GM10248 (cell line): Measurements from ENCODE around the gene NAPA.

Source experiments
- CTCF ChIA-PET: fragments of 300-600 bp; sonication (Branson Sonifier 250); formaldehyde crosslinking; extraction: SDS; loops from one replicate; lab custom pipeline; 2021; ENCODE audit warnings: antibody characterized with exemption; lab: Yijun Ruan, JAX
- POLR2A ChIA-PET: fragments of 350-650 bp; sonication (Branson Sonifier 250); formaldehyde crosslinking; extraction: SDS; loops from one replicate; lab custom pipeline; 2020; ENCODE audit warnings: antibody characterized with exemption; lab: Yijun Ruan, JAX
- DNase-seq: peaks from one replicate; pipeline ENCODE4 v3.0.0; 2012; ENCODE audit errors: extremely low spot score
- TF ChIP-seq, protein P1 (sequence below): IDR thresholded peaks from 2 replicates; pipeline ENCODE4 v1.5.1; 2012; ENCODE audit warnings: mild to moderate bottlenecking, low read depth; ENCODE audit errors: extremely low read depth, missing control alignments, control extremely low read depth

Gene NAPA

GRCh38 chr19:47511128-47511517 is 3.7 kb downstream of the NAPA start:
- TF ChIP-seq, protein P1, sequence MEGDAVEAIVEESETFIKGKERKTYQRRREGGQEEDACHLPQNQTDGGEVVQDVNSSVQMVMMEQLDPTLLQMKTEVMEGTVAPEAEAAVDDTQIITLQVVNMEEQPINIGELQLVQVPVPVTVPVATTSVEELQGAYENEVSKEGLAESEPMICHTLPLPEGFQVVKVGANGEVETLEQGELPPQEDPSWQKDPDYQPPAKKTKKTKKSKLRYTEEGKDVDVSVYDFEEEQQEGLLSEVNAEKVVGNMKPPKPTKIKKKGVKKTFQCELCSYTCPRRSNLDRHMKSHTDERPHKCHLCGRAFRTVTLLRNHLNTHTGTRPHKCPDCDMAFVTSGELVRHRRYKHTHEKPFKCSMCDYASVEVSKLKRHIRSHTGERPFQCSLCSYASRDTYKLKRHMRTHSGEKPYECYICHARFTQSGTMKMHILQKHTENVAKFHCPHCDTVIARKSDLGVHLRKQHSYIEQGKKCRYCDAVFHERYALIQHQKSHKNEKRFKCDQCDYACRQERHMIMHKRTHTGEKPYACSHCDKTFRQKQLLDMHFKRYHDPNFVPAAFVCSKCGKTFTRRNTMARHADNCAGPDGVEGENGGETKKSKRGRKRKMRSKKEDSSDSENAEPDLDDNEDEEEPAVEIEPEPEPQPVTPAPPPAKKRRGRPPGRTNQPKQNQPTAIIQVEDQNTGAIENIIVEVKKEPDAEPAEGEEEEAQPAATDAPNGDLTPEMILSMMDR: no peak
- POLR2A ChIA-PET: interaction anchor here (0.5 to 1.3 kb wide), 4 partner anchors 8 to 491 kb away, joined by 3 to 5 read pairs (median 5); partner anchors contain the start of gene NPAS1
- DNase-seq: no peak
- CTCF ChIA-PET: interaction anchor here (1.3 to 3.2 kb wide), 6 partner anchors 10 to 119 kb away, joined by 3 to 17 read pairs (median 6); partner anchors contain the start of gene KPTN

GRCh38 chr19:47510516-47511127 is 4.2 kb downstream of the NAPA start:
- ChIA-PET CTCF (interaction anchor here (1.3 to 3.2 kb wide), 6 partner anchors 11 to 119 kb away, joined by 3 to 17 read pairs (median 6); partner anchors contain the start of gene KPTN), POLR2A (interaction anchor here (1.1 to 1.3 kb wide), 3 partner anchors 9 to 23 kb away, joined by 3 to 5 read pairs (median 5); no protein-coding TSS in a partner anchor)
- no peak for DNase-seq
- TF ChIP-seq, protein P1: no peak

DNA sequence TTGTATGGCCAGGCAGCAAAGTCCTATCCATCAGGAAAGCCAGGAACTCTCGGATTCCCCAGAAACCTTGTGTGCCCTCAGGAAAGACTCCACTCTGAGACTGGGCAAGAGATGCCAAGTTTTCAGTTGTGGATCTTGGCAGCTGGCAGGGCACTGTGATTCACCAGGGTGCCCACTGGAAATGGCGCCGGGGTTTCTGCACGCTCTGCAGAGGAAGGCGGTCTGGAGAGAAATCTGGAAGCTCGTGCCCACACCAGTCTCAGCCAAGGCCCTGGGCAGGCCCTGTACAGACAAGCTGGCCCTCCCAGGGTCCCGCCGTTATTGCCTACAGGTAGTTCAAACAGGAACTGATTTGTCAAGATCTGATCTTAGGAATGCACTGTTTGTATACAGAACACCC is 4.9 kb downstream of the NAPA start:
- POLR2A ChIA-PET: interaction anchor here (1.1 to 1.3 kb wide), 2 partner anchors 12 to 22 kb away, joined by 5 read pairs; no protein-coding TSS in a partner anchor
- no peak for DNase-seq
- CTCF ChIA-PET: interaction anchor here (1.5 to 3.2 kb wide), 5 partner anchors 13 to 118 kb away, joined by 4 to 17 read pairs (median 6); partner anchors contain the start of gene KPTN
- TF ChIP-seq, protein P1: no peak

DNA sequence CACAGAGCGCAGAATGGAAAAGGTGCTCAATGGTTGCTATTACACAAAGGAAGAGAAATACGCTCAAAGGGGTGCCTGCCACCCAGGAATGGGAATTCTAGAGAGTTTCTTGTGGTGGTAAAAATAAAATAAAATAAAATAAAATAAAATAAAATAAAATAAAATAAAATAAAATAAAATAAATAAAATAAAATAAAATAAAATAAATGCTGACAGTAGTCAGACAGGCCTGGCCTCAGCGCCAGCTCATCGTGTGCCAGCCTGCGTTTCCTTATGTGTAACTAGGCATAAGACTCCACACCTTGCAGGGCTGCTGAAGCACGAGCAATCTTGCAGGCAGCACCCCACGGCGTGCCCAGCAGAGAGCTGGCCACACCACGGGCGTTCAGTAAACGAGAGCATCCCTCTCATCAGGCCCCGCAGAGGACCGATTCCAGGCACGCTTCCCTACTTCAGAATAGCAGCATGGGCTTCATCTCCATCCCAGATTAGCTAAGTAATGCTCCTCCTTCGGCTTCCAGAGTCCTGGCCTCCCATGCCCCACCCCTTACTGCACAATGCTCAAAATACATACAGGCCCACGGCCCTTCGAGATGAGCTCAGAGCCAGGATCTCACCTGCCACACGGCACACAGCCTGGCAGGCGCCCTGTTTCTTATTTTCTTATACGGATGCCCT is 5.6 kb downstream of the NAPA start:
- no peak for DNase-seq
- TF ChIP-seq, protein P1: no peak
- ChIA-PET POLR2A (no interaction called here), CTCF (interaction anchor here (1.0 to 3.2 kb wide), 3 partner anchors 11 to 72 kb away, joined by 3 to 17 read pairs (median 14); partner anchors contain the start of gene KPTN)

DNA sequence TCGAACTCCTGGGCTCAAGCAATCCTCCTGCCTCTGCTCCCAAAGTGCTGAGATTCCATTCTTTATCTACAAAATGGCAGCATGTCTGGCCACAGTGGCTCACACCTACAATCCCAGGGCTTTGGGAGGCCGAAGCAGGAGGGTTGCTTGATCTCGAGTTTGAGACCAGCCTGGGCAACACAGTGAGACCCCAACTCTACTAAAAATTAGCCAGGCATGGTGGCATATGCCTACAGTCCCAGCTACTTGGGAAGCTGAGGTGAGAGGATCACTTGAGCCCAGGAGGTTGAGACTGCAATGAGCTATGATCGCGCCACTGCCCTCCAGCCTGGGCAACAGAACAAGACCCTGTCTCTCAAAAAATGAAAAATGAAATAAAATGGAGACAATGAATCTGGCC is 6.1 kb downstream of the NAPA start:
- CTCF ChIA-PET: interaction anchor here (1.0 to 1.8 kb wide), 2 partner anchors 12 to 18 kb away, joined by 3 to 4 read pairs; no protein-coding TSS in a partner anchor
- POLR2A ChIA-PET: no interaction called here
- TF ChIP-seq, protein P1: no peak
- no peak for DNase-seq

GRCh38 chr19:47507924-47508553 is 6.8 kb downstream of the NAPA start:
- TF ChIP-seq, protein P1: no peak
- POLR2A ChIA-PET: interaction anchor here (0.6 to 1.2 kb wide), 2 partner anchors 24 to 1219 kb away, joined by 3 to 4 read pairs; partner anchors contain the start of gene KPTN
- no peak for DNase-seq
- CTCF ChIA-PET: interaction anchor here (1.0 to 1.8 kb wide), 2 partner anchors 13 to 17 kb away, joined by 3 to 4 read pairs; no protein-coding TSS in a partner anchor
